Measurements from ENCODE around the gene AGRN.

Gene AGRN

GRCh38 chr1:1042835-1043234 lies 22.9 kb downstream of the AGRN start:
- TF ChIP-seq ZNF274 (IDR thresholded peaks at IDR 0.05; ENCODE audit: low read depth, low read length), result no peak
- no peak overlapping the region for H3K4me3 ChIP-seq (ENCODE audit: low read length)

- TF ChIP-seq ZNF274 (IDR thresholded peaks at IDR 0.05; ENCODE audit: low read depth, low read length), result no peak
- H3K4me3 ChIP-seq (ENCODE audit: low read length), result no peak overlapping the region
These were observed 23.5 kb downstream of the AGRN start for GRCh38 chr1:1043411-1043810.

GRCh38 chr1:1043921-1044320 lies 24.0 kb downstream of the AGRN start:
- no peak for TF ChIP-seq ZNF274 (IDR thresholded peaks at IDR 0.05; ENCODE audit: low read depth, low read length)
- H3K4me3 ChIP-seq (ENCODE audit: low read length), result no peak overlapping the region

- no peak for TF ChIP-seq ZNF274 (IDR thresholded peaks at IDR 0.05; ENCODE audit: low read depth, low read length)
- no peak overlapping the region for H3K4me3 ChIP-seq (ENCODE audit: low read length)
These were observed 24.6 kb downstream of the AGRN start for GRCh38 chr1:1044455-1045078.

GRCh38 chr1:1045129-1045528 lies 25.2 kb downstream of the AGRN start:
- no peak for TF ChIP-seq ZNF274 (IDR thresholded peaks at IDR 0.05; ENCODE audit: low read depth, low read length)
- no peak overlapping the region for H3K4me3 ChIP-seq (ENCODE audit: low read length)

- H3K4me3 ChIP-seq (ENCODE audit: low read length), result no peak overlapping the region
- TF ChIP-seq ZNF274 (IDR thresholded peaks at IDR 0.05; ENCODE audit: low read depth, low read length), result no peak
These were observed 26.3 kb downstream of the AGRN start for GRCh38 chr1:1046243-1046642.

- no peak for TF ChIP-seq ZNF274 (IDR thresholded peaks at IDR 0.05; ENCODE audit: low read depth, low read length)
These were observed 26.8 kb downstream of the AGRN start for GRCh38 chr1:1046767-1047166.

GRCh38 chr1:1047407-1047806 lies 27.5 kb downstream of the AGRN start:
- no peak for TF ChIP-seq ZNF274 (IDR thresholded peaks at IDR 0.05; ENCODE audit: low read depth, low read length)

More at GRCh38 chr1:1046767-1047166, 26.8 kb downstream of the AGRN start:
- no peak overlapping the region for H3K4me3 ChIP-seq (ENCODE audit: low read length)

GRCh38 chr1:1047963-1048362 lies 28.0 kb downstream of the AGRN start:
- H3K4me3 ChIP-seq (ENCODE audit: low read length), result no peak overlapping the region
- TF ChIP-seq ZNF274 (IDR thresholded peaks at IDR 0.05; ENCODE audit: low read depth, low read length), result no peak

More at GRCh38 chr1:1047407-1047806, 27.5 kb downstream of the AGRN start:
- H3K4me3 ChIP-seq (ENCODE audit: low read length), result no peak overlapping the region

GRCh38 chr1:1048765-1049164 lies 28.8 kb downstream of the AGRN start:
- H3K4me3 ChIP-seq (ENCODE audit: low read length), result no peak overlapping the region
- no peak for TF ChIP-seq ZNF274 (IDR thresholded peaks at IDR 0.05; ENCODE audit: low read depth, low read length)

GRCh38 chr1:1049318-1050165 lies 29.6 kb downstream of the AGRN start:
- TF ChIP-seq ZNF274 (IDR thresholded peaks at IDR 0.05; ENCODE audit: low read depth, low read length), result no peak
- no peak overlapping the region for H3K4me3 ChIP-seq (ENCODE audit: low read length)

- no peak overlapping the region for H3K4me3 ChIP-seq (ENCODE audit: low read length)
- no peak for TF ChIP-seq ZNF274 (IDR thresholded peaks at IDR 0.05; ENCODE audit: low read depth, low read length)
These were observed 30.7 kb downstream of the AGRN start for GRCh38 chr1:1050577-1051052.

- H3K4me3 ChIP-seq (ENCODE audit: low read length), result no peak overlapping the region
These were observed 31.3 kb downstream of the AGRN start for GRCh38 chr1:1051127-1051810.

GRCh38 chr1:1052003-1052840 lies 32.3 kb downstream of the AGRN start:
- H3K4me3 ChIP-seq (ENCODE audit: low read length), result no peak overlapping the region
- no peak for TF ChIP-seq ZNF274 (IDR thresholded peaks at IDR 0.05; ENCODE audit: low read depth, low read length)

More at GRCh38 chr1:1051127-1051810, 31.3 kb downstream of the AGRN start:
- no peak for TF ChIP-seq ZNF274 (IDR thresholded peaks at IDR 0.05; ENCODE audit: low read depth, low read length)

Measured in GM08714 (cell line).